ENCODE results near the gene CNTNAP2.

- TF ChIP-seq POLR2A (IDR thresholded peaks at IDR 0.05) (no peak), CTCF (IDR thresholded peaks at IDR 0.05) (no peak)
Measured at GRCh38 chr7:146276888-146277287, 160.3 kb downstream of the CNTNAP2 start.

All from lower leg skin (tissue), 3 donors.